ENCODE results near the gene KBTBD7. TPM values are rescaled to one million over a fixed set of nuclear protein-coding genes. Genes with fewer than 3 reads are reported as not detected.

KBTBD7 gene
- total RNA-seq, 1 experiment from 2014 or later, result 4.4 TPM

Other genes with a start within 250 kb of the KBTBD7 start
- 19.4 and 21.5 TPM in 2 replicates for gene ELF1, start 175.3 kb downstream of the KBTBD7 start, total RNA-seq (2014; rRNA removed; shearing (Covaris generic))
- gene WBP4, start 133.1 kb downstream of the KBTBD7 start, total RNA-seq (2014; rRNA removed; shearing (Covaris generic)), result 9.5 and 11.5 TPM in 2 replicates
- 9.0 and 9.2 TPM in 2 replicates for gene KBTBD6, start 61.8 kb downstream of the KBTBD7 start, total RNA-seq (2014; rRNA removed; shearing (Covaris generic))
- 12.6 and 13.9 TPM in 2 replicates for gene MTRF1, start 69.0 kb upstream of the KBTBD7 start, total RNA-seq (2014; rRNA removed; shearing (Covaris generic))
- gene NAA16, start 116.7 kb upstream of the KBTBD7 start, total RNA-seq (2014; rRNA removed; shearing (Covaris generic)), result 6.4 and 12.0 TPM in 2 replicates

Data from RPMI7951 (cell line).